GM23248 (cell line): ENCODE data around the gene SLC12A1.

Experiments used
- EZH2 ChIP-seq: fragments of 200-600 bp; sonication (generic); IDR thresholded peaks from 2 replicates; pipeline ENCODE4 v1.6.1; 2018; ENCODE audit warnings: antibody characterized with exemption, mild to moderate bottlenecking; ENCODE audit not compliant: insufficient read depth, poor library complexity, severe bottlenecking
- EZH2phosphoT487 ChIP-seq: fragments of 200-600 bp; sonication (generic); IDR thresholded peaks from 2 replicates; pipeline ENCODE4 v1.6.1; 2018; ENCODE audit warnings: antibody characterized with exemption, moderate library complexity, mild to moderate bottlenecking, low read depth; ENCODE audit not compliant: insufficient read depth

DNA sequence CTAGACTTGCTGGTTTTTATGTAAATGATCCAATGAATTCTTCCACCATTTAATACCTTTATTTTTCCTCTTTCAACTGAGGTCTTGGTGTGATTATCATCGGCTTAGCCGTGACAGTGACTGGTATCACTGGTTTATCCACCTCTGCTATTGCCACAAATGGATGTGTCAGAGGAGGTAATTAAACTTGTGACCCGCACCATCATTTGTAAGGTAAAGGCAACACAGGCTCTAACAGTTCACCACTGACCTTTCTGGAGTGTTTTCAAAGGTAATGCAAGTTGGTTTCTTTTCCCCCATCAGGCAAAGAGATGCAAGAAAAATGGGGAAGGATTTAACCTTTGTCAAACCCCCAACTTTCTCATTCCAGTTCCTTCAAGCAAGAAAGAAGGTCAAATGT is 19.7 kb downstream of the SLC12A1 start:
- no peak for TF ChIP-seq EZH2
- TF ChIP-seq EZH2phosphoT487, result no peak
